SHP77 treated with DMSO at 0.1 percent for 48 hours (cell line): ENCODE results near the gene PSMD2.
"Not testable (repeated sequence)": the region's sequence is repeated elsewhere in the genome, so short reads cannot be mapped to it uniquely, and the experiment has no call there.

Experiments
- DNase-seq: peaks from one replicate; lab custom pipeline; 2025; lab: John Stamatoyannopoulos, UW

The PSMD2 gene

DNA sequence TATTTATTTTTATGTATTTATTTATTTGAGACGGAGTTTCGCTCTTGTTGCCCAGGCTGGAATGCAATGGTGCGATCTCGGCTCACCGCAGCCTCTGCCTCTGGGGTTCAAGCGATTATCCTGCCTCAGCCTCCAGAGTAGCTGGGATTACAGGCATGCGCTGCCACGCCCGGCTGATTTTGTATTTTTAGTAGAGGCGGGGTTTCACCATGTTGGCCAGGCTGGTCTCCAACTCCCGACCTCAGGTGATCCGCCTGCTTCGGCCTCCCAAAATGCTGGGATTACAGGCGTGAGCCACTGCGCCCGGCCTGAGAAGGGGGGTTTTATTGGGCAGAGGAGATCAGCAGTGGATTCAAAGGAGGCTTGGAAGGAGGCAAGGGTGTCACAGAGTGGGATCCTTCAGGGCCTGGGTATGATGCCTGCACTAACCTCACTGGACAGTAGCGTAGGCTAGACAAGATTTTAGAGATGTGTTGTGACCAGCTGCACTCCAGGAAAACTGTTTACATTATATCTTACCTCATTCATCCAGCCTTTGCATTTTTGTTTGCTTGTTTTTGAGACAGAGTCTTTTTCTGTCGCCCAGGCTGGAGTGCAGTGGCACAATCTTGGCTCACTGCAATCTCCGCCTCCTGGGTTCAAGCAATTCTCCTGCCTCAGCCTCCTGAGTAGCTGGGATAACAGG, 40.6 kb downstream of the PSMD2 start:
- not testable (repeated sequence) for DNase-seq

DNA sequence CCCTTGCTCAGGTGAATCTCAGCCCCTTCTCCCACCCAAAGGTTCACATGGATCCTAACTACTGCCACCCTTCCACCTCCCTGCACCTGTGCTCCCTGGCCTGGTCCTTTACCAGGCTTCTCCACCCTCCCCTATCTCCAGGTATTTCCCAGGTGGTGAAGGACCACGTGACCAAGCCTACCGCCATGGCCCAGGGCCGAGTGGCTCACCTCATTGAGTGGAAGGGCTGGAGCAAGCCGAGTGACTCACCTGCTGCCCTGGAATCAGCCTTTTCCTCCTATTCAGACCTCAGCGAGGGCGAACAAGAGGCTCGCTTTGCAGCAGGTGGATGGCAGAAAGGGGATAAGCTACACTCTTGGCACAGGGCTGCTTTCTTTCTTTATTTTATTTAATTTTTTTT, 42.9 kb downstream of the PSMD2 start:
- DNase-seq: no peak

DNA sequence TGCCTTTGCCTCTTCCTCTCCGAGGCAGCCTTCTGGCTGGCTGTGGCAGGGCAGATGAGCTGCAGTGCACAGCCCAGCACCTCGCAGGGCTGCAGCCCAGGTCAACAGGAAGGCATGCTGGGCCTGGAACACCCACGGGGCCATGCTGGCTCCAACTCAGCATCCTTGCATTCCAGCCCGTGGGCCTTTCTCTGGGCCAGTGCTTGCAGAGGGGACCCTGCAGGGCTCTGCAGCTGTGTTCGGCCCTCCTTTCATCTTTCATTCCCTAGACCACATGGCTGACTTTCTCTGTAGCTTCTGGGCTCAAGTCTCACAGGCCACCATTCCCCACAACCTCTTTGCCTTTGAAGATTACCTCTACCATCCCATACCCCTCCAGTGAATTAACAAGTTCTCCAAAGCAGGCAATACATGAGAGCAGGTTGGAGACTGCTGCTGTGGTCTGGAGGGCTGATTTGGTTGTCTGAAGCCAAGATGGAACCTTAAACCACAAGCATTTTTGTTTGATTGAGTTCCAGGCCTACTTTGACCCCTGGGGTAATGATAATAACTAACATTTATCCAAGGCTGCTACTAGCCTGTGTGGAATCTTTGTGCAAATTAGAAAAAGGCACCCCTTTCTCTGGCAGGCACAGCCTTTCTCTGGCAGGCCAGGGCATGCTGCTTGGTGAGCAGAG, 44.3 kb downstream of the PSMD2 start:
- no peak for DNase-seq

DNA sequence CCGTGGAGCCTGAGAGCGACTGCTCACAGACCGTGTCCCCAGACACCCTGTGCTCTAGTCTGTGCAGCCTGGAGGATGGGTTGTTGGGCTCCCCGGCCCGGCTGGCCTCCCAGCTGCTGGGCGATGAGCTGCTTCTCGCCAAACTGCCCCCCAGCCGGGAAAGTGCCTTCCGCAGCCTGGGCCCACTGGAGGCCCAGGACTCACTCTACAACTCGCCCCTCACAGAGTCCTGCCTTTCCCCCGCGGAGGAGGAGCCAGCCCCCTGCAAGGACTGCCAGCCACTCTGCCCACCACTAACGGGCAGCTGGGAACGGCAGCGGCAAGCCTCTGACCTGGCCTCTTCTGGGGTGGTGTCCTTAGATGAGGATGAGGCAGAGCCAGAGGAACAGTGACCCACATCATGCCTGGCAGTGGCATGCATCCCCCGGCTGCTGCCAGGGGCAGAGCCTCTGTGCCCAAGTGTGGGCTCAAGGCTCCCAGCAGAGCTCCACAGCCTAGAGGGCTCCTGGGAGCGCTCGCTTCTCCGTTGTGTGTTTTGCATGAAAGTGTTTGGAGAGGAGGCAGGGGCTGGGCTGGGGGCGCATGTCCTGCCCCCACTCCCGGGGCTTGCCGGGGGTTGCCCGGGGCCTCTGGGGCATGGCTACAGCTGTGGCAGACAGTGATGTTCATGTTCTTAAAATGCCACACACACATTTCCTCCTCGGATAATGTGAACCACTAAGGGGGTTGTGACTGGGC, 45.7 kb downstream of the PSMD2 start:
- no peak for DNase-seq

DNA sequence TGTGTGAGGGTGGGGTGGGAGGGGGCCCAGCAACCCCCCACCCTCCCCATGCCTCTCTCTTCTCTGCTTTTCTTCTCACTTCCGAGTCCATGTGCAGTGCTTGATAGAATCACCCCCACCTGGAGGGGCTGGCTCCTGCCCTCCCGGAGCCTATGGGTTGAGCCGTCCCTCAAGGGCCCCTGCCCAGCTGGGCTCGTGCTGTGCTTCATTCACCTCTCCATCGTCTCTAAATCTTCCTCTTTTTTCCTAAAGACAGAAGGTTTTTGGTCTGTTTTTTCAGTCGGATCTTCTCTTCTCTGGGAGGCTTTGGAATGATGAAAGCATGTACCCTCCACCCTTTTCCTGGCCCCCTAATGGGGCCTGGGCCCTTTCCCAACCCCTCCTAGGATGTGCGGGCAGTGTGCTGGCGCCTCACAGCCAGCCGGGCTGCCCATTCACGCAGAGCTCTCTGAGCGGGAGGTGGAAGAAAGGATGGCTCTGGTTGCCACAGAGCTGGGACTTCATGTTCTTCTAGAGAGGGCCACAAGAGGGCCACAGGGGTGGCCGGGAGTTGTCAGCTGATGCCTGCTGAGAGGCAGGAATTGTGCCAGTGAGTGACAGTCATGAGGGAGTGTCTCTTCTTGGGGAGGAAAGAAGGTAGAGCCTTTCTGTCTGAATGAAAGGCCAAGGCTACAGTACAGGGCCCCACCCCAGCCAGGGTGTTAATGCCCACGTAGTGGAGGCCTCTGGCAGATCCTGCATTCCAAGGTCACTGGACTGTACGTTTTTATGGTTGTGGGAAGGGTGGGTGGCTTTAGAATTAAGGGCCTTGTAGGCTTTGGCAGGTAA, 46.5 kb downstream of the PSMD2 start:
- DNase-seq: peak; percentile 19

DNA sequence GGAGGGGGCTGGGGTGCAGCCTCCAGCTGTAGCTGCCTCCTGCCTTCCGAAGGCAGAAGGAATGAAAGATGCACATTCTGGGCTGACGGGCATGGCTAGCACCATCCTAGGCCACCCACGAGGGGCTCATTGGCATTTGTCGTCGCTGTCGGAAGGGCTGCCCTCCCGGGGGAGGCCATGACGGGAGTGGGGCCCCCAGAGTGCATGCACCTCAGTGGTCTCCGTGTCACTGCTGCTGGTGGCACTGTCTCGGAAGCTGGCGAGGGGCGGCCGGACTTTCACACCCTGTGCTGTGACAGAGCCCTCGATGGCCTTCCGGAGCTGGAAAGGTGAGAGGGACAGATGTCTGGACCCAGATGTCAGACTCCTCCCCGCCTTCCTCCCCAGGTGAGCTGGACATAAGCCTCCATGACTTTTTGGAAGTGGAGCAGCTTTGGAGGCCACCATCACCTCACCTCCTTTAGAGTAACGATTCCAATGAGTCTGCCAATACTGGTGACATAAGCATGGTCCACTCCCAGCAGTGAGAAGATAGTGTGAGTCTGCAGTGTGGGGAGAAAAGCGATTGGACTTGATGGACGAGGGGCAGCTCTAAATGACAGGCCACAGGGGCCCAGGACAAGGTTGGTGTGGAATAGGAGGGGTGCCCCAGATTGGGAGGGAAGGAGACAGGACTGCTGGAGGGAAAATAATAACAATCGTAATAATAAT, 47.6 kb downstream of the PSMD2 start:
- no peak for DNase-seq

DNA sequence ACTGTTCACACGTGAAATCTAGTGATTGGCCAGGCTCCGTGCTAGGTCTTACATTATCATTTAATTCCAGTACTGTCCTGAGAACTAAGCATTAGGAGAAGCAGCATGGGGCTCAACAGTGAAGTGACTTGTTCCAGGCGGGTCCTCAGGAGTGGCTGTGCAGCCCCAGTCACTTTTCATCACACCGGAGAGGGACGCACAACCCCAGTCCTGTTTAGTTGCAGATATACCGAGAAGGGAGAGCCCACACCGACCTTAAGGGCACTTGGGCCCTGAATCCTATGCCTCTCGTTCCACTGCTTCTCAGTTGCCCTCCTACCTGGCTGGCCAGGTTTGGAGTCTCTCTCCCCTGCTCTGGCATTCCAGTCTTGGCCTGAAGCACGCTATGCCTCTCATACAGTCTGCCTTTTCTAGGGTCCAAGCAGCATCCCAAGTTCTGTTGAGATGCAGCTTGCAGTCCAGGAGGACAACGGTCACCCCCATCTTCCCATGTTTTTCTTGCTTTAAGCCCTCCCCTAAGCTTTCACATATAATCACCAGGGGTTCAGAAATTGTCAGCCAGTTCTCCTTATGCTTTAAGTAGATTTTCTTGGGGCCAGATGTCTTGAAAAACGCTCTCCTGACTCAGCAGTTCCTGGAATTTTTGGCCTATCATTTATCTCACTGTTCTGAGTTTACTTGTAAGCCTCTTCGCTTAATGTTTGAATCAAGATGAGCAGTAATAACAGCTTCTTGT, 48.4 kb downstream of the PSMD2 start:
- DNase-seq: no peak

DNA sequence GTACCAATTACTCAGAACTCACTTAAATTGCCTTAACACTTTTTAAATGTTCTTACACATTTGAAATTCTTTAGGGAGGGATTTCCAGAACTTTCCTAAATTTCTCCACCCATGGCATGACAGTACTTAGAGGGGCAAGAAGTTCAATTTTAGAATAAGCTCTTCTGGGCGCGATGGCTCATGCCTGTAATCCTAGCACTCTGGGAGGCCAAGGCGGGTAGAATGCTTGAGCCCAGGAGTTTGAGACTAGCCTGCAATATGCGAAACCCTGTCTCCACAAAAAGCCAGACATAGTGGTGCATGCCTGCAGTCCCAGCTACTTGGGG, 49.0 kb downstream of the PSMD2 start:
- DNase-seq: no peak

DNA sequence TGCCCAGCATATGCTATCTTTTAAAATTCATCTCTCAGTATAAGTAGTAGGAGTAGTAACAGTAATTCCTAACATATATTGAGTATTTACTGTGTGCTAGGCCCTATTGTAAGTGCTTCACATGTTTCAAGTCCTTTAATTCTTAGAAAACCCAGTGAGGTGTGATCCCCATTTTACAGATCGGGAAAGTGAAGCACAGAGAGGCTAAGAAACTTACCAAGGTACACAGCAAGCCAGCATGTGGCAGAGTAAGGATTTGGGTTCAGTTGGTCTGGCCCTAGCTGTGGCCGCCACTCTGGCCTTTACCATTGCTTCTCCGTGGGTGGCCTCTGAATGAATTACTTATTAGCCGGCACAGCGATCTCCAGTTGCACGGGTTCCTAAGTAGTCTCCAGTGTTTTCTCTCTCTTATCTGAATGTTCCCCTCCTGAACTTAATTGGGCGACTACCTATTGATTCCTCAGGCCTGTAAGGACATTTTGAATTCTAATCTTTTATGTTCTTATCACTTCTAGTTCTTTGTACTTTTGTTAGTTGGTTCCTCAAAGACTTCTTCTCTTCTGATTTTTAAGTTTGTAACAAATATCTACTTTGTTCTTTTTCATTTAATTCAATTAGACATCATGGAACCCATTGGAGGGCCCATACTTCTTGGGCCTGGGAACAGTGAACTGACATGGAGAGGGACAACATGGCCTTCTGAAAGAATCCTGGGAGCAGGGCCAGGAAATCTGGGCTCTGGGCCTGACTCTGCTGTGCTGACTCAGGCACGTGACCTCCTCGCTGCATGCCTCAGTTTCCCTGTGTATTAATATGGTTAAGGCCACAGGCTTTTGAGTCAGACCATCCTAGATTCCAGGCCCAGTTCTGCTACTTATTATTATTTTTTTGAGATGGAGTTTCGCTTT, 50.8 kb downstream of the PSMD2 start:
- DNase-seq: no peak

DNA sequence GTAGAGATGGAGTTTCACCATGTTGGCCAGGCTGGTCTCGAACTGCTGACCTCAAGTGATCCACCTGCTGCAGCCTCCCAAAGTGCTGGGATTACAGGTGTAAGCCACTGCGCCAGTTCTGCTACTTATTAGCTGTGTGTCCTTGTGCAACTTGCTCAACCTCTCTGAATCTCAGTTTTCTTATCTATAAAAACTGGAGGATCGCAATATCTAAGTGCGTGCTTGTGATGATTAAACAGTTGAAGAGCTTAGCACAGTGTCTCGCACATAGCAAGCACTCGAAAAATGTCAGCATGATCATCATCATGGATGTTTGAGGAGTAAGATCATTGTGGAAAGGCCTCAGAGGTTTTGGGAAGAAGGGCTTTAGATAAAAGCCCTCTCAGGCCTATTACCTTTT, 51.6 kb downstream of the PSMD2 start:
- DNase-seq: no peak

DNA sequence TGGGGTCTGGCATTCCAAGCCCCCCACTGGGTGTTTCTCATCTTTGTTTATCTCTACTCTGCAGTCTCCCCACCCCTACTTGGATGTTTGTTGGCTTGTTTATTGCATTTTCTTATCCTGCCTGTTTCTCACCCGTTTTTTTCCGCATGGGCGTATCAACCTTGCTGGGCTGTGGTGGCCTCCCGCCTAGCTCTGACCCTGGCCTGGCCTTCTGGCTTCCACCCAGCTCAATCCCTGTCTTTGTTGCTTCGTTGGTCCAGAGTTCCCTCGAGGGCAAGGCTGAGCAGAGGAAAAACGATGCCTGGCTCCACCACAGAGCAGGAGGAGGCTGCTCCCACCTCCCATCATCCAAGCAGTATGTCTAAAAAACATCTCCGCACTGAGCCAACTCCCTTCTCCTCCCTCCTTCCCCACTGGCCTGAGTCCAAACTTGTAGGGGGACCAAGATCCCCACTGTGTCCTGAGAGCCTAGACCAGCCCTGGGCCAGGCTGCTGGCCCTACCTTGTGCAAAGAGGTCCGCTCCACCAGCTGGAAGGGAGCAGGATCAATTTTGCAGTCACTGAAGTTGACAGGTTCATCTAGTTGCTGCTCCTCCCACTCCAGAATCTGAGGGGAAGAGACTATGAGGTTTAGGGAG, 52.6 kb downstream of the PSMD2 start:
- no peak for DNase-seq

DNA sequence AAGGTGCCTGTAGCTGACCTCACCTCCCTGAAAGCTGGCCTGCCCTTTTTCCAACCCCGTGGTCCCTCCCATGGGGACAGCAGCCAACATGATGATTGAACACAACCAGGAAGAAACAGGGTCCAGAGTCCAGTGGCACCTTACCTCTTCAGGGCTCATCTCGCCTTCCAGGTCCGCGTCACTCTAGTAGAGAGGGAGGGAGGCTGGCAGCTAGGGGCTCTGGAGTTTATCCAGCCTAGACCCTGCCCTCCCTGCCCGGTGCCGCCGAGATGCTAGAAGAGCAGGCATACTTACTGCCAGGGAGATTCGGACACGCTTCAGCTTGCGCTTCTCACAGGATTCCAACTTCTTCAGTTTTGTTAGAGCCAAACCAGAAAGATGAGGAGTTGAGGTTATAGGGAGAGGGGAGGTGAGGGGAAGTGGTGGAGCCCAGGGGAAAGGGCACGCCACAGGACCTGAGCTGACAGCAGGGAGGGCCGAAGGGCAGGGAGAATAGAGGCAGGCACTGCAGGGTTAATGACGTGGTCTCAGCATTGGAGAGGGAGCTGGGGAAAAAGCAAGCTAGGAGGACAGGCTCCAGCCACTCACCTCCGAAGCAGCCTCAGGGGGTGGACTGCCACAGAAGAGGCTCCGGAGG, 53.2 kb downstream of the PSMD2 start:
- DNase-seq: no peak

DNA sequence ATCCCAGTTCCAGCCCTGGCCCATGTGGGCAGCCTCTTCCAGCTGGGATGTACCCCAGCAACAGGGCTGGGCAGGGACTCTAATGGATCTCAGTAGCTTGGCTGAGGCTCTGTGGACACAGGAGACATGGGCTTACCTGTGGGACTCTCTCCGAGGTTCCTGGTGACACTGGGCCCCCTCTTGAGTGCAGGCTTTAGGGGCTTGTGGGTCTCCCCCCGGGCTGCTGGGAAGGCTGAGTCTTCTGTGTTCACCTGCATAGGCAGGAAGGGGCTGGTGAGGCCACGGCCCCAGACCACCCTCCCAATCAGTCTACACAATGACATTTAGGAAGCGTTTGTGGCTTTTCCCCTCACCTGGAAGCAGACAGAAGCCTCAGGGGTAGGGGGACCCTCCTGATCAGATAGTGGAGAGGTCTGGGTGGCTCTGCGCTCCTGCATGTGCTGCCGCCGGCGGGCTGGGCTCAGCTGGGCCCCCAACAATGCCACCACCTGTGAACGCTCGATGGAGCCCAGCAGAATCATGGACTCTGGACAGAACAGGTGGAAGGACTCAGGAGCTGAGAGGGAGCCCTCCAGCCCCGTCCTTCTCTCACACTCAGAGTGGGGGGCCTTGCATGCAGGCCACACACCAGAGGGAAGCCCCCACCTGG, 54.0 kb downstream of the PSMD2 start:
- DNase-seq: no peak

DNA sequence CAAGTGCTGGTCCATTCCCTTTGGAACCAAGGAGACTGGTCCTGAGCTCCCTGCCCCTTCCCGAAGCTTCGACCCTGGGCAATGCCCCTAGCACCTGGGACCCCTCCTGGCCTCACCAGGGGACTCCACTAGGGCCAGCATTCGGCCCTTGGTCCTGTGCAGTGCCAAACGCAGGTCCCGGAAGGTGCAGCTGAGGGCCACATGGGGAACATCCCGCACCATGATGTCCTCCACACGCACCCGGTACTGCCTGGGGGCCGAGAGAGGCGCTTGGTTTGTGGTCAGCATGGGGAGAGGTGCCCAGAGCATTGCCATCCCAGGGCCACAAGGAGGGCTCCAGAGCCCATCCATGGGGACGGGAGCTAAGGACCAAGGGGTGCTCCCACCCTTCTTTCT, 54.5 kb downstream of the PSMD2 start:
- no peak for DNase-seq

DNA sequence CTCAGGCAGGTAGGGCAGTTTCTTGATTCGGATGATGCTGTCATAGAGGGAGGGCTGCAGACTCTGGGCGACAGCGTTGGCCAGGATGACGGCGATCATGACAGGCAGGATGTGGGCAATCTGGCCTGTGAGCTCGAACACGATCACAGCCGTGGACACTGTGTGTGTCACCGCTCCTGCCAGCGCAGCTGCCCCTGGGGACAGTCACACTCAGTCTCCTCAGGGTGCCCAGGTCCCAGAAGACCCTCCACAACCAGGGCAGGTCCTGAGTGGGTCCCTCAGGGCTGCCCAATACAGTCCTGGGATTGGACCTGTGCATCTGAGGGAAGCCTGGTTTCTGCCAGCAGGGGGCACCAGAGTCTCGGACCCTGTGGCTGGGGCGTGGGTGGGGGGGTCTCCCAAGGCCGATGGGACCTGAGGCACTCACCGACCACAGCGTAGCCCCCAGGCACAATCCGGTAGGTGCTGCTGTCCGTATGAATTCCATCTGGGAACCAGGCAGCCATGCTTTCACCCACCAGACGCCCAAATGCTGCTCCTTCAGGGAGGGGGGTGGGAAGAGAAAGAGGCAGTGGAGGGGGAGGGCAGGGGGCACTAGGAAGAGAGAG, 55.2 kb downstream of the PSMD2 start:
- no peak for DNase-seq

DNA sequence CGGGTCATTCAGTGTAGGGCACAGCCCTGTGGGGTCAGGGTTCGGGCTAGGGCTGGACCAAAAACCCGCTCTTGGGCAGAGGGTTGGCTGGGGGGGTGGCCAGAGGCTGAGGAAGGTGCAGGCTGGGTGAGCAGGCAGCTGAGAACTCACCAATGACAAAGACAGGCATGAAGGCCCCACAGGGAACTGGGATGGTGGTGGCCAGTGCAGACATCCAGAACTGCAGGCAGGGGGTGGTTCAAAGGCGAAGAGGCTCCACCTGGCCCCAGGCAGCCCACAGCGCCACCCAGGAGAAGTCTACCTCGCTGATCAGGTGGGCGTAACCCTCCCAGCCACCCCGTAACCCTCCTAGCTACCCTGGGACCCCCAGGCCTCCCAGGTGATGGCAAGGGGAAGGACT, 55.7 kb downstream of the PSMD2 start:
- DNase-seq: no peak

DNA sequence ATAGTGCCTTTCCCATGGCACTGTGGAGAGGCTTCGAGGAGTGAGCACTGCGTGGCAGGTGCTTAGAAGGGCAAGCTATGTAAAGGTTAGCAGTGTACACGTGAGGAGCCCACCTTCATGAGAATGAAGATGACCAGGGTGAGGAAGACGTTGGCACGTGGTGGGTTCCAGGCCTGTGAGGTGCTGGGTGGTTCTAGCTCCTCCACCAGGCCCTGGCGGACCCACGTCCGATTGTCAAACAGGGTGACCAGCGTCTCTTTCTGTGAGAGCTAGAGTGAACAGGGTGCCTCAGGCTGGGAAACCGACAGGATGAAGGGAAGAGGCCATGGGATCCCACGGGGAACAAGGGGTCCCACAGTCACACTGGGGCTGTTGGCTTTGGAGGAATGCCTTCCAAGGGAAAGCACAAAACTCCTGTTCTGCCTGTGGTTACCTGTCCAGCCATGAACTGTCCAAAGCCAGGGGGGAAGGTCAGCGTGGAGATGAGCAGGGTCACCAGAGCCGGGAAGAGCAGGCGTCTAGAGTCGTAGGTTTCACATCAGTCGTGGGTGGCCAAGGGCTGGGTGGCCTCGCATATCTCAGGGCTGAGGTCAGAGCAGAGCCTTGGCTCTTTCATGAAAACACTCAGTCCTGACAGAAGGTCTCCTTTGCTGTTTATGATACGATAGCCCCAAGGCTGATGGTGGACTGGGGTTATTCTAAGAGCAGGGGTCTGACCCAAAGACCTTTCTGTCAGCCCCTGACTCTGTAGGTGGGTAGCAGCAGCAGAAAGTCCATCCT, 56.4 kb downstream of the PSMD2 start:
- DNase-seq: no peak
